HCT116 (cell line): ENCODE measurements around the gene CBFA2T3. TPM values are rescaled to one million over a fixed set of nuclear protein-coding genes. Genes with fewer than 3 reads are reported as not detected.

Experiments used
- ATAC-seq: fragments of 200-7000 bp; cut with Tn5 transposase; 2 replicates; pipeline ENCODE4 v1.9.1; 2020; ENCODE audit warnings: mild to moderate bottlenecking, moderate library complexity
- BruUV-seq: library from RNA; stranded (reverse); fragments of 400-500 nt; replicated peaks from 2 replicates; lab custom pipeline; 2021; lab: Mats Ljungman, UMichigan
- CTCF ChIA-PET: fragments of 300-600 bp; sonication (Branson Sonifier 250); formaldehyde crosslinking; loops from one replicate; lab custom pipeline; 2021; ENCODE audit warnings: antibody characterized with exemption; lab: Charles Lee
- POLR2A ChIA-PET: fragments of 300-600, 350-600 bp; sonication (Branson Sonifier 250); formaldehyde crosslinking; loops from one replicate; lab custom pipeline; 2021; ENCODE audit warnings: antibody characterized with exemption; lab: Charles Lee
- RAD21 ChIA-PET, 2 experiments: fragments of 300-600 bp; sonication (Branson Sonifier 250); formaldehyde crosslinking; loops; one replicate each; lab custom pipeline; 2023; ENCODE audit warnings: low total read pairs in 2 of 2; ENCODE audit not compliant: uncharacterized antibody in 2 of 2, unreplicated experiment in 2 of 2, low non-redundant PET in 1 of 2; lab: Charles Lee
- DNase-seq: peaks from one replicate; pipeline ENCODE4 v3.0.0-alpha.2; 2010; ENCODE audit warnings: low read depth, low spot score
- H2AFZ ChIP-seq: fragments of 200-600 bp; shearing (Covaris generic), sonication (generic); 2 replicates; pipeline ENCODE4 v1.6.1; 2017; ENCODE audit warnings: low read depth, mixed run types, mixed read lengths, antibody characterized with exemption, low read length; ENCODE audit not compliant: poor library complexity, severe bottlenecking
- H3K27ac ChIP-seq: 2 replicates; pipeline ENCODE4 v1.5.1; 2012; ENCODE audit warnings: low read depth, low read length
- H3K27me3 ChIP-seq: fragments of 200-600 bp; sonication (generic); 2 replicates; pipeline ENCODE4 v1.6.1; 2016; ENCODE audit warnings: mixed run types, low read length, mixed read lengths; ENCODE audit not compliant: insufficient read depth
- H3K36me3 ChIP-seq, 2 experiments: fragments of 200-500 bp in 1 of 2; fragments of 200-600 bp in 1 of 2; sonication (Bioruptor generic) in 1 of 2; sonication (generic) in 1 of 2; 2 replicates each; pipeline versions ENCODE4 v1.5.1 to v1.6.1; 2014 to 2016; ENCODE audit warnings: low read length in 2 of 2, inconsistent platforms in 1 of 2, mixed read lengths in 1 of 2, mixed run types in 1 of 2; ENCODE audit not compliant: insufficient read depth in 2 of 2, control insufficient read depth in 1 of 2
- H3K4me1 ChIP-seq, 2 experiments: fragments of 200-600 bp in 1 of 2; sonication (generic) in 1 of 2; 2 replicates each; pipeline versions ENCODE4 v1.5.1 to v1.6.1; 2012 to 2017; ENCODE audit warnings: low read length in 2 of 2, inconsistent platforms in 1 of 2, mild to moderate bottlenecking in 1 of 2, mixed read lengths in 1 of 2, mixed run types in 1 of 2, moderate library complexity in 1 of 2; ENCODE audit not compliant: insufficient read depth in 2 of 2, control insufficient read depth in 1 of 2
- H3K4me2 ChIP-seq: fragments of 200-600 bp; sonication (generic); 2 replicates; pipeline ENCODE4 v1.6.1; 2017; ENCODE audit warnings: mixed run types, low read length, mixed read lengths
- H3K4me3 ChIP-seq, 2 experiments: fragments of 200-600 bp in 1 of 2; sonication (generic) in 1 of 2; replicated peaks in 1 of 2; 2 replicates each; pipeline ENCODE4 v1.5.1; 2011 to 2016; ENCODE audit warnings: low read length in 2 of 2, control low read depth in 1 of 2, low read depth in 1 of 2, mild to moderate bottlenecking in 1 of 2, mixed read lengths in 1 of 2, mixed run types in 1 of 2
- H3K79me2 ChIP-seq: fragments of 200-600 bp; sonication (generic); 2 replicates; pipeline ENCODE4 v1.6.1; 2017; ENCODE audit warnings: mild to moderate bottlenecking, mixed run types, low read length, moderate library complexity, mixed read lengths; ENCODE audit not compliant: insufficient read depth
- H3K9ac ChIP-seq: fragments of 200-600 bp; sonication (generic); 2 replicates; pipeline ENCODE4 v1.6.1; 2016; ENCODE audit warnings: low read length, mixed read lengths
- H3K9me2 ChIP-seq: fragments of 200-600 bp; sonication (generic), shearing (Covaris generic); 2 replicates; pipeline ENCODE4 v1.6.1; 2017; ENCODE audit warnings: mixed run types, mild to moderate bottlenecking, moderate library complexity; ENCODE audit not compliant: insufficient read depth
- H3K9me3 ChIP-seq, 2 experiments: fragments of 200-500 bp in 1 of 2; fragments of 200-600 bp in 1 of 2; sonication (Bioruptor generic) in 1 of 2; sonication (generic) in 1 of 2; 2 replicates each; pipeline ENCODE4 v1.6.1; 2014 to 2017; ENCODE audit warnings: low read length in 2 of 2, mixed read lengths in 2 of 2, inconsistent platforms in 1 of 2, low read depth in 1 of 2, mild to moderate bottlenecking in 1 of 2, mixed run types in 1 of 2, moderate library complexity in 1 of 2; ENCODE audit not compliant: control insufficient read depth in 1 of 2, insufficient read depth in 1 of 2
- H4K20me1 ChIP-seq: fragments of 200-600 bp; sonication (generic), shearing (Covaris generic); 2 replicates; pipeline ENCODE4 v1.6.1; 2017; ENCODE audit warnings: mixed run types, mild to moderate bottlenecking, moderate library complexity; ENCODE audit not compliant: insufficient read depth
- CEBPB ChIP-seq: IDR thresholded peaks from 2 replicates; pipeline ENCODE4 v1.6.1; 2012; ENCODE audit warnings: low read depth
- EGR1 ChIP-seq: IDR thresholded peaks from 2 replicates; pipeline ENCODE4 v1.6.1; 2012; ENCODE audit warnings: low read depth
- ELF1 ChIP-seq: IDR thresholded peaks from 2 replicates; pipeline ENCODE4 v1.6.1; 2012; ENCODE audit warnings: low read depth, borderline replicate concordance
- EZH2 ChIP-seq: fragments of 200-600 bp; sonication (generic); IDR thresholded peaks from 2 replicates; pipeline ENCODE4 v1.6.1; 2017; ENCODE audit warnings: antibody characterized with exemption, mixed run types
- EZH2phosphoT487 ChIP-seq: fragments of 200-600 bp; IDR thresholded peaks from 2 replicates; pipeline ENCODE4 v1.6.1; 2018; ENCODE audit warnings: antibody characterized with exemption, borderline replicate concordance
- FOSL1 ChIP-seq: IDR thresholded peaks from 2 replicates; pipeline ENCODE4 v1.6.1; 2012; ENCODE audit warnings: low read depth
- JUND ChIP-seq: IDR thresholded peaks from 2 replicates; pipeline ENCODE4 v1.6.1; 2012
- POLR2AphosphoS5 ChIP-seq: IDR thresholded peaks from 2 replicates; pipeline ENCODE4 v1.6.1; 2011; ENCODE audit warnings: mild to moderate bottlenecking, low read depth, low read length, moderate library complexity
- RAD21 ChIP-seq: IDR thresholded peaks from 2 replicates; pipeline ENCODE4 v1.6.1; 2012; ENCODE audit warnings: low read depth, mild to moderate bottlenecking
- SIN3A ChIP-seq: IDR thresholded peaks from 2 replicates; pipeline ENCODE4 v1.6.1; 2012; ENCODE audit warnings: low read depth
- SP1 ChIP-seq: IDR thresholded peaks from 2 replicates; pipeline ENCODE4 v1.6.1; 2012; ENCODE audit warnings: low read depth
- YY1 ChIP-seq: IDR thresholded peaks from 2 replicates; pipeline ENCODE4 v1.6.1; 2011; ENCODE audit warnings: low read length, low read depth, moderate library complexity, mild to moderate bottlenecking; ENCODE audit not compliant: insufficient replicate concordance; ENCODE audit errors: extremely low read depth
- ZNF274 ChIP-seq: fragments of 200-500 bp; sonication (Bioruptor generic); IDR thresholded peaks from 2 replicates; pipeline ENCODE4 v1.6.1; 2014; ENCODE audit warnings: mild to moderate bottlenecking, low read depth, low read length, inconsistent platforms
- intact Hi-C: fragments of 100-400 bp; cut with micrococcal nuclease; formaldehyde crosslinking; loops from 2 replicates; pipeline ENCODE4 v1.10.0; 2022
- total RNA-seq: library from RNA; stranded (reverse); gene quantifications from one replicate; pipeline ENCODE4 v1.2.1, GENCODE V29; 2021; ENCODE audit not compliant: unreplicated experiment
- TF ChIP-seq, protein P1 (sequence below): IDR thresholded peaks from 2 replicates; pipeline ENCODE4 v1.6.1; 2012; ENCODE audit warnings: low read depth
- TF ChIP-seq, protein P2 (sequence below): IDR thresholded peaks from 2 replicates; pipeline ENCODE4 v1.6.1; 2011; ENCODE audit warnings: mild to moderate bottlenecking, low read length, moderate library complexity; ENCODE audit not compliant: insufficient replicate concordance; ENCODE audit errors: extremely low read depth
- TF ChIP-seq, protein P3 (sequence below): IDR thresholded peaks from 2 replicates; pipeline ENCODE4 v1.6.1; 2012

CBFA2T3 gene
- total RNA-seq, 1 experiment from 2014 or later: 19.1 TPM

DNA sequence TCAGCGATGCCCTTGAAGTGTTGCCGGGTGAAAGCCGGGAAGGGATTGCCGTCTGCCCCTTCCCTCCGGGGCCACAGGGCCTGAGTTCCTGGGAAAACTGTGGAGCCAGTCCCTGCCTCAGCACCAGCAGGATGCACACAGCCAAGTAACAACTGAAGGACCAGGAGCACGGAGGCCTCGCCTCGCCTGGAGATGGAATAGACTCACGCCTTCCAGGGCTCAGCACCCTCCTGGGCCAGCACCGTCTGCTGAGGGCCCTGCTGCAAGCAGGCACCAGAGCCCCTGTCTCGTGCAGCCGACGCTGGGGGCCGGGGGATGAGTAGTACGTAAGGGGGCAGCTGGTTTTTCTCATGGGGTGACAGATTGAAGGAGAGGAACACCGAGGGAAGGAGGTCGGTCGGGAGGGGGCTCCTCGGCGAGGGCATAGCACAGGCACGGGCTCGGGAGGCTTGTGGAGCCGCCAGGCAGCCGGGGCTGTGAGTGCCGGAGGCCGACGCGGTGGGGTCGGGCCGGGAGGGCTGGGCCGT is 6.4 kb downstream of the CBFA2T3 start:
- H4K20me1 ChIP-seq: no peaks in the 10 kb centered on the region
- H3K27me3 ChIP-seq: peaks cover 13% of the 10 kb centered on the region; the same call in 1 of the 2 replicates
- ChIA-PET POLR2A (no interaction called here), CTCF (no interaction called here), RAD21 (no interaction called here)
- DNase-seq (no peak), ATAC-seq (no peak)
- H3K79me2 ChIP-seq: no peaks in the 10 kb centered on the region
- H3K9me2 ChIP-seq: no peaks in the 10 kb centered on the region
- intact Hi-C loops: no loop called here
- H3K9ac ChIP-seq: no peak overlapping the region
- TF ChIP-seq EGR1: no peak
- no peak for TF ChIP-seq SP1
- TF ChIP-seq, protein P1, sequence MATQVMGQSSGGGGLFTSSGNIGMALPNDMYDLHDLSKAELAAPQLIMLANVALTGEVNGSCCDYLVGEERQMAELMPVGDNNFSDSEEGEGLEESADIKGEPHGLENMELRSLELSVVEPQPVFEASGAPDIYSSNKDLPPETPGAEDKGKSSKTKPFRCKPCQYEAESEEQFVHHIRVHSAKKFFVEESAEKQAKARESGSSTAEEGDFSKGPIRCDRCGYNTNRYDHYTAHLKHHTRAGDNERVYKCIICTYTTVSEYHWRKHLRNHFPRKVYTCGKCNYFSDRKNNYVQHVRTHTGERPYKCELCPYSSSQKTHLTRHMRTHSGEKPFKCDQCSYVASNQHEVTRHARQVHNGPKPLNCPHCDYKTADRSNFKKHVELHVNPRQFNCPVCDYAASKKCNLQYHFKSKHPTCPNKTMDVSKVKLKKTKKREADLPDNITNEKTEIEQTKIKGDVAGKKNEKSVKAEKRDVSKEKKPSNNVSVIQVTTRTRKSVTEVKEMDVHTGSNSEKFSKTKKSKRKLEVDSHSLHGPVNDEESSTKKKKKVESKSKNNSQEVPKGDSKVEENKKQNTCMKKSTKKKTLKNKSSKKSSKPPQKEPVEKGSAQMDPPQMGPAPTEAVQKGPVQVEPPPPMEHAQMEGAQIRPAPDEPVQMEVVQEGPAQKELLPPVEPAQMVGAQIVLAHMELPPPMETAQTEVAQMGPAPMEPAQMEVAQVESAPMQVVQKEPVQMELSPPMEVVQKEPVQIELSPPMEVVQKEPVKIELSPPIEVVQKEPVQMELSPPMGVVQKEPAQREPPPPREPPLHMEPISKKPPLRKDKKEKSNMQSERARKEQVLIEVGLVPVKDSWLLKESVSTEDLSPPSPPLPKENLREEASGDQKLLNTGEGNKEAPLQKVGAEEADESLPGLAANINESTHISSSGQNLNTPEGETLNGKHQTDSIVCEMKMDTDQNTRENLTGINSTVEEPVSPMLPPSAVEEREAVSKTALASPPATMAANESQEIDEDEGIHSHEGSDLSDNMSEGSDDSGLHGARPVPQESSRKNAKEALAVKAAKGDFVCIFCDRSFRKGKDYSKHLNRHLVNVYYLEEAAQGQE: no peak
- TF ChIP-seq CEBPB: no peak
- no peak overlapping the region for H3K4me3 ChIP-seq
- no peaks in the 10 kb centered on the region for H3K4me1 ChIP-seq
- no TSS peak for BruUV-seq
- no peak overlapping the region for H3K4me2 ChIP-seq
- no peak overlapping the region for H2AFZ ChIP-seq
- H3K36me3 ChIP-seq: no peaks in the 10 kb centered on the region
- no peaks in the 10 kb centered on the region for H3K9me3 ChIP-seq
- no peak overlapping the region for H3K27ac ChIP-seq

DNA sequence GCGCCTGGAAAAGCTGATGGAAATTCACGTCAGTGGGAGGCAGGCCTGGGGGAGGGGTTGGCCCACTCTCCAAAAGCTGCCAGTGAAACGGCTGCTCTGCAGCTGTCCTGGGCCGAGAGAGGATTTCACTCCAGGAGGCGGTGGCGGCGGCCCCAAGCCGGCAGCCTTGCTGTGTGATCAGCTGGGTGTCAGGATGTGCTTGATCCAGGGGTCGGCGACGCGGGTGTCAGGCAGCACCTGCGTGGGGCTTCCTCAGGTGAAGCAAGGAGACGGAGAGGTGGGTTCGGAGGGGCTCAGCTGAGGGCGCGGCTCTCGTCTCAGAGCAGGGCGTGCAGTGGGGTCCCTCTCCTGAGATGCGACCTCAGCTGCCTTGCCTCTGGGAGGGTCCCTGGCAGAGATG is 7.0 kb downstream of the CBFA2T3 start:
- ChIA-PET POLR2A (no interaction called here), CTCF (no interaction called here), RAD21 (no interaction called here)
- H3K79me2 ChIP-seq: no peaks in the 10 kb centered on the region
- no peaks in the 10 kb centered on the region for H3K9me3 ChIP-seq
- DNase-seq (no peak), ATAC-seq (no peak)
- H3K36me3 ChIP-seq: no peaks in the 10 kb centered on the region
- no peaks in the 10 kb centered on the region for H4K20me1 ChIP-seq
- H3K9ac ChIP-seq: no peak overlapping the region
- no peak overlapping the region for H3K27ac ChIP-seq
- no peak overlapping the region for H2AFZ ChIP-seq
- peaks cover 9% of the 10 kb centered on the region; the same call in 1 of the 2 replicates for H3K27me3 ChIP-seq
- H3K4me2 ChIP-seq: no peak overlapping the region
- no peaks in the 10 kb centered on the region for H3K4me1 ChIP-seq
- no peaks in the 10 kb centered on the region for H3K9me2 ChIP-seq
- BruUV-seq: no TSS peak
- no peak overlapping the region for H3K4me3 ChIP-seq
- intact Hi-C loops: no loop called here
- TF ChIP-seq JUND: no peak
- no peak for TF ChIP-seq POLR2AphosphoS5
- TF ChIP-seq EZH2: no peak
- no peak for TF ChIP-seq YY1
- TF ChIP-seq SIN3A: no peak
- TF ChIP-seq ELF1: no peak
- no peak for TF ChIP-seq FOSL1
- TF ChIP-seq, protein P2, sequence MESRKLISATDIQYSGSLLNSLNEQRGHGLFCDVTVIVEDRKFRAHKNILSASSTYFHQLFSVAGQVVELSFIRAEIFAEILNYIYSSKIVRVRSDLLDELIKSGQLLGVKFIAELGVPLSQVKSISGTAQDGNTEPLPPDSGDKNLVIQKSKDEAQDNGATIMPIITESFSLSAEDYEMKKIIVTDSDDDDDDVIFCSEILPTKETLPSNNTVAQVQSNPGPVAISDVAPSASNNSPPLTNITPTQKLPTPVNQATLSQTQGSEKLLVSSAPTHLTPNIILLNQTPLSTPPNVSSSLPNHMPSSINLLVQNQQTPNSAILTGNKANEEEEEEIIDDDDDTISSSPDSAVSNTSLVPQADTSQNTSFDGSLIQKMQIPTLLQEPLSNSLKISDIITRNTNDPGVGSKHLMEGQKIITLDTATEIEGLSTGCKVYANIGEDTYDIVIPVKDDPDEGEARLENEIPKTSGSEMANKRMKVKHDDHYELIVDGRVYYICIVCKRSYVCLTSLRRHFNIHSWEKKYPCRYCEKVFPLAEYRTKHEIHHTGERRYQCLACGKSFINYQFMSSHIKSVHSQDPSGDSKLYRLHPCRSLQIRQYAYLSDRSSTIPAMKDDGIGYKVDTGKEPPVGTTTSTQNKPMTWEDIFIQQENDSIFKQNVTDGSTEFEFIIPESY: no peak
- TF ChIP-seq RAD21: no peak
- no peak for TF ChIP-seq EZH2phosphoT487
- TF ChIP-seq EGR1: no peak
- TF ChIP-seq, protein P3, sequence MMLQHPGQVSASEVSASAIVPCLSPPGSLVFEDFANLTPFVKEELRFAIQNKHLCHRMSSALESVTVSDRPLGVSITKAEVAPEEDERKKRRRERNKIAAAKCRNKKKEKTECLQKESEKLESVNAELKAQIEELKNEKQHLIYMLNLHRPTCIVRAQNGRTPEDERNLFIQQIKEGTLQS: no peak
- TF ChIP-seq ZNF274: no peak
